ENCODE measurements around the gene LMAN1.

DNA sequence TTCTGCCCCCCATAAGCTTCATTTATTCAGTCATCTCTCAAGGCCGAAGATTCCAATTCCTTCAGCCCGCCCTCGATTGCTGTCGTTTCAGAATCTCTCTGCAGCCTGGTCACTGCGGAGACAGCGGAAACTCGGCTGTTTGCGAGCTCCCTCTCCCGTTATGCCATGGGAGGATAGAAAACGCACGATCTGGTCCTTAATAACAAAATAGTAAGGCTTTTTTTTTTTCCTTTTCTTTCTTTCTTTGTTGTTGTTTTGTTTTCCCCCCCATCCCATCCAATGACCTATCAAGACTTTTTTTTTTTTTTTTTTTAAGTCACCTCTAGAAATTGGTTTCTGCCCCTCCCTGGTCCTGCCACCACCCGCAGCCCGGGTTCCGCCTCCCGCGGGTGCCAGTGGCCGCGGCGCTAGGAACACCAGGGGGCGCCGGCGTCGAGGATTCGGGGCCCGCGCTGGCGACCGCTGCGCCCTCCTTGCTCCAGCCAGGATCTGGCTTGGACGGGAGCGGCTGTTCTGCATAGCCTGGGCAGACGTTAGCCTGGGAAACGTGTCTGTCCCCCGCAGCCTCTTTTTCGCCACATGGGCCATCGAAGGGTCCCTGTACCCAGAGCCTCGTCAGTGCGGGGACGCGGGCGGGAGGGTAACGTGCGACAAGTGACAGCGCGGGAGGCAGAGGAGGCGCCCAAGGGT lies 50.7 kb downstream of the LMAN1 start:
- TF ChIP-seq, protein P1, sequence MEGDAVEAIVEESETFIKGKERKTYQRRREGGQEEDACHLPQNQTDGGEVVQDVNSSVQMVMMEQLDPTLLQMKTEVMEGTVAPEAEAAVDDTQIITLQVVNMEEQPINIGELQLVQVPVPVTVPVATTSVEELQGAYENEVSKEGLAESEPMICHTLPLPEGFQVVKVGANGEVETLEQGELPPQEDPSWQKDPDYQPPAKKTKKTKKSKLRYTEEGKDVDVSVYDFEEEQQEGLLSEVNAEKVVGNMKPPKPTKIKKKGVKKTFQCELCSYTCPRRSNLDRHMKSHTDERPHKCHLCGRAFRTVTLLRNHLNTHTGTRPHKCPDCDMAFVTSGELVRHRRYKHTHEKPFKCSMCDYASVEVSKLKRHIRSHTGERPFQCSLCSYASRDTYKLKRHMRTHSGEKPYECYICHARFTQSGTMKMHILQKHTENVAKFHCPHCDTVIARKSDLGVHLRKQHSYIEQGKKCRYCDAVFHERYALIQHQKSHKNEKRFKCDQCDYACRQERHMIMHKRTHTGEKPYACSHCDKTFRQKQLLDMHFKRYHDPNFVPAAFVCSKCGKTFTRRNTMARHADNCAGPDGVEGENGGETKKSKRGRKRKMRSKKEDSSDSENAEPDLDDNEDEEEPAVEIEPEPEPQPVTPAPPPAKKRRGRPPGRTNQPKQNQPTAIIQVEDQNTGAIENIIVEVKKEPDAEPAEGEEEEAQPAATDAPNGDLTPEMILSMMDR (conservative IDR thresholded peaks at IDR 0.05; ENCODE audit: low read depth in 2 of 2) = peak; percentile 85 to 87
- TF ChIP-seq, protein P2, sequence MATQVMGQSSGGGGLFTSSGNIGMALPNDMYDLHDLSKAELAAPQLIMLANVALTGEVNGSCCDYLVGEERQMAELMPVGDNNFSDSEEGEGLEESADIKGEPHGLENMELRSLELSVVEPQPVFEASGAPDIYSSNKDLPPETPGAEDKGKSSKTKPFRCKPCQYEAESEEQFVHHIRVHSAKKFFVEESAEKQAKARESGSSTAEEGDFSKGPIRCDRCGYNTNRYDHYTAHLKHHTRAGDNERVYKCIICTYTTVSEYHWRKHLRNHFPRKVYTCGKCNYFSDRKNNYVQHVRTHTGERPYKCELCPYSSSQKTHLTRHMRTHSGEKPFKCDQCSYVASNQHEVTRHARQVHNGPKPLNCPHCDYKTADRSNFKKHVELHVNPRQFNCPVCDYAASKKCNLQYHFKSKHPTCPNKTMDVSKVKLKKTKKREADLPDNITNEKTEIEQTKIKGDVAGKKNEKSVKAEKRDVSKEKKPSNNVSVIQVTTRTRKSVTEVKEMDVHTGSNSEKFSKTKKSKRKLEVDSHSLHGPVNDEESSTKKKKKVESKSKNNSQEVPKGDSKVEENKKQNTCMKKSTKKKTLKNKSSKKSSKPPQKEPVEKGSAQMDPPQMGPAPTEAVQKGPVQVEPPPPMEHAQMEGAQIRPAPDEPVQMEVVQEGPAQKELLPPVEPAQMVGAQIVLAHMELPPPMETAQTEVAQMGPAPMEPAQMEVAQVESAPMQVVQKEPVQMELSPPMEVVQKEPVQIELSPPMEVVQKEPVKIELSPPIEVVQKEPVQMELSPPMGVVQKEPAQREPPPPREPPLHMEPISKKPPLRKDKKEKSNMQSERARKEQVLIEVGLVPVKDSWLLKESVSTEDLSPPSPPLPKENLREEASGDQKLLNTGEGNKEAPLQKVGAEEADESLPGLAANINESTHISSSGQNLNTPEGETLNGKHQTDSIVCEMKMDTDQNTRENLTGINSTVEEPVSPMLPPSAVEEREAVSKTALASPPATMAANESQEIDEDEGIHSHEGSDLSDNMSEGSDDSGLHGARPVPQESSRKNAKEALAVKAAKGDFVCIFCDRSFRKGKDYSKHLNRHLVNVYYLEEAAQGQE (IDR thresholded peaks at IDR 0.05; ENCODE audit: unreplicated experiment) = no peak
- TF ChIP-seq EZH2 (IDR thresholded peaks at IDR 0.05; ENCODE audit: low read depth, unreplicated experiment) (no peak), POLR2AphosphoS5 (IDR thresholded peaks at IDR 0.05; ENCODE audit: low read depth) (no peak), JUNB (IDR thresholded peaks at IDR 0.05; ENCODE audit: unreplicated experiment) (no peak), EZH2phosphoT487 (IDR thresholded peaks at IDR 0.05; ENCODE audit: unreplicated experiment) (no peak), ZNF114 (CRISPR knock-in tag; IDR thresholded peaks at IDR 0.05) (no peak), CREB1 (CRISPR knock-in tag; IDR thresholded peaks at IDR 0.05; ENCODE audit: low read depth) (no peak), ZNF331 (CRISPR knock-in tag; IDR thresholded peaks at IDR 0.05; ENCODE audit: low read depth) (no peak)
- TF ChIP-seq, protein P3, sequence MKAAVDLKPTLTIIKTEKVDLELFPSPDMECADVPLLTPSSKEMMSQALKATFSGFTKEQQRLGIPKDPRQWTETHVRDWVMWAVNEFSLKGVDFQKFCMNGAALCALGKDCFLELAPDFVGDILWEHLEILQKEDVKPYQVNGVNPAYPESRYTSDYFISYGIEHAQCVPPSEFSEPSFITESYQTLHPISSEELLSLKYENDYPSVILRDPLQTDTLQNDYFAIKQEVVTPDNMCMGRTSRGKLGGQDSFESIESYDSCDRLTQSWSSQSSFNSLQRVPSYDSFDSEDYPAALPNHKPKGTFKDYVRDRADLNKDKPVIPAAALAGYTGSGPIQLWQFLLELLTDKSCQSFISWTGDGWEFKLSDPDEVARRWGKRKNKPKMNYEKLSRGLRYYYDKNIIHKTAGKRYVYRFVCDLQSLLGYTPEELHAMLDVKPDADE (IDR thresholded peaks at IDR 0.05) = no peak
